Rectal smooth muscle tissue (tissue), 1 donor: Measurements from ENCODE around the gene PCGF1.

ENCODE experiments used
- H3K27ac ChIP-seq: one replicate; pipeline ENCODE4 v1.7.0; 2013; ENCODE audit warnings: low read depth, low read length, inconsistent platforms
- H3K27me3 ChIP-seq: one replicate; pipeline ENCODE4 v1.7.0; 2013; ENCODE audit warnings: low read length; ENCODE audit not compliant: control insufficient read depth, insufficient read depth
- H3K36me3 ChIP-seq: one replicate; pipeline ENCODE4 v1.7.0; 2013; ENCODE audit warnings: low read length; ENCODE audit not compliant: control insufficient read depth, insufficient read depth
- H3K4me1 ChIP-seq: one replicate; pipeline ENCODE4 v1.7.0; 2013; ENCODE audit warnings: low read length; ENCODE audit not compliant: control insufficient read depth, insufficient read depth
- H3K4me3 ChIP-seq: one replicate; pipeline ENCODE4 v1.7.0; 2013; ENCODE audit warnings: low read length
- H3K9ac ChIP-seq: one replicate; pipeline ENCODE4 v1.7.0; 2013; ENCODE audit warnings: low read length

Gene PCGF1

DNA sequence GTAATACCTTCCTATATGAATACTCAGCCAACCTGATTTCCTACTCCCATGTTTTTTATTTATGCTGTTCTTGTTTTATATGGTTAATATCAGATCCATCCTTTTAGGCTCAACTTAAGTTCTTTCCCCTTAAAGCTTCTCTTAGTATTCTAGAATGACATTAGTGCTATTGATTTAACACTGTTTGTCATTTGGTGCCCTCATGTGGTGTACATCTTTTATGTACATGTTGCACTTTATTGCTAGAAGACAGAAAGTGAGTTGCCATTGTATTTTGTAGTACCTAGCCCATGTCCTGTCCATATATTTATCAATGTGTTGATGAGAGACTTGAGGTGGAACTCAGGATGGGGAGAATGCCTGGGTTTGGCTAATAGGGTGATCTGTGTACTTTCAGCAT, 24.7 kb upstream of the PCGF1 start:
- Histone ChIP-seq H3K36me3 (peaks cover 11% of the 10 kb centered on the region), H3K27me3 (no peaks in the 10 kb centered on the region), H3K27ac (no peak overlapping the region), H3K4me1 (peaks cover 16% of the 10 kb centered on the region), H3K4me3 (no peak overlapping the region), H3K9ac (no peak overlapping the region)

DNA sequence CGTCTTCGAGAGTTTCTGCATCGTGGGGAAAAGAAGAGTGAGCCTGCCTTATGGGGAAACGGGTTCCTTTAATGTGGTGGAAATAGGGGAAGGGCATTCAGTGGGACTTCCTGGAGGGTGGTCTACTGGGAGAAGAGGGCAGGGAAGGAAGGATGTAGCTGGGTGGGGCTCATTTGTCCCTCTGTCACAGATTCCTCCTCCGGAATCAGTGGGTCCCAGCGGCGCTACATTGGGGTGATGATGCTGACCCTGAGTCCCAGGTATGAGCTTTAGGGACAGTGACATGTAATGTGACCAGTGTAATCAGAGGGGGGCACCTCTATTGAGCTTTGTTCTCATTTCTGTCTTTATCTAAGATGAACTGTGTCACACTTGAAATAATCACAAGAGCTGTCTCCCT, 24.2 kb upstream of the PCGF1 start:
- no peak overlapping the region for H3K4me3 ChIP-seq
- no peak overlapping the region for H3K9ac ChIP-seq
- H3K36me3 ChIP-seq: peaks cover 16% of the 10 kb centered on the region
- H3K27ac ChIP-seq: no peak overlapping the region
- H3K4me1 ChIP-seq: peaks cover 16% of the 10 kb centered on the region
- no peaks in the 10 kb centered on the region for H3K27me3 ChIP-seq

DNA sequence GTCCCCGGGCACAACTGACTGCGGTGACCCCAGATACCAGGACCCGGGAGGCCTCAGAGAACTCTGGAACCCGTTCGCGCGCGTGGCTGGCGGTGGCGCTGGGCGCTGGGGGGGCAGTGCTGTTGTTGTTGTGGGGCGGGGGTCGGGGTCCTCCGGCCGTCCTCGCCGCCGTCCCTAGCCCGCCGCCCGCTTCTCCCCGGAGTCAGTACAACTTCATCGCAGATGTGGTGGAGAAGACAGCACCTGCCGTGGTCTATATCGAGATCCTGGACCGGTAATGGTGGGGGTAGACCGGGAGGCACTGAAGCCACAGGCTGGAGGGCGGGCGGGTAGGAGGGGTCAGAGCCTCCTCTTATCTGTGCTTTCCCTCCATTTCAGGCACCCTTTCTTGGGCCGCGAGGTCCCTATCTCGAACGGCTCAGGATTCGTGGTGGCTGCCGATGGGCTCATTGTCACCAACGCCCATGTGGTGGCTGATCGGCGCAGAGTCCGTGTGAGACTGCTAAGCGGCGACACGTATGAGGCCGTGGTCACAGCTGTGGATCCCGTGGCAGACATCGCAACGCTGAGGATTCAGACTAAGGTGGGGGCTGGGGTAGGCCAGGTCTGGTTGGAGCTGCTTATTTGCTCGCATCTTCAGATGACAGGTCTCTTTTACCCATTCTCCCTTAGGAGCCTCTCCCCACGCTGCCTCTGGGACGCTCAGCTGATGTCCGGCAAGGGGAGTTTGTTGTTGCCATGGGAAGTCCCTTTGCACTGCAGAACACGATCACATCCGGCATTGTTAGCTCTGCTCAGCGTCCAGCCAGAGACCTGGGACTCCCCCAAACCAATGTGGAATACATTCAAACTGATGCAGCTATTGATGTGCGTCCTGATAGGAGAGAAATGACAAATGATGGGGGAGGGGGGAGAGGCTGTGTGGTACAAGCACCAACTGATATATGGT, 23.0 kb upstream of the PCGF1 start:
- Histone ChIP-seq H3K36me3 (peaks cover 25% of the 10 kb centered on the region), H3K9ac (peak overlapping the region; percentile 51), H3K27me3 (no peaks in the 10 kb centered on the region), H3K27ac (peak overlapping the region; percentile 78), H3K4me1 (peaks cover 16% of the 10 kb centered on the region), H3K4me3 (peak overlapping the region; percentile 98)

DNA sequence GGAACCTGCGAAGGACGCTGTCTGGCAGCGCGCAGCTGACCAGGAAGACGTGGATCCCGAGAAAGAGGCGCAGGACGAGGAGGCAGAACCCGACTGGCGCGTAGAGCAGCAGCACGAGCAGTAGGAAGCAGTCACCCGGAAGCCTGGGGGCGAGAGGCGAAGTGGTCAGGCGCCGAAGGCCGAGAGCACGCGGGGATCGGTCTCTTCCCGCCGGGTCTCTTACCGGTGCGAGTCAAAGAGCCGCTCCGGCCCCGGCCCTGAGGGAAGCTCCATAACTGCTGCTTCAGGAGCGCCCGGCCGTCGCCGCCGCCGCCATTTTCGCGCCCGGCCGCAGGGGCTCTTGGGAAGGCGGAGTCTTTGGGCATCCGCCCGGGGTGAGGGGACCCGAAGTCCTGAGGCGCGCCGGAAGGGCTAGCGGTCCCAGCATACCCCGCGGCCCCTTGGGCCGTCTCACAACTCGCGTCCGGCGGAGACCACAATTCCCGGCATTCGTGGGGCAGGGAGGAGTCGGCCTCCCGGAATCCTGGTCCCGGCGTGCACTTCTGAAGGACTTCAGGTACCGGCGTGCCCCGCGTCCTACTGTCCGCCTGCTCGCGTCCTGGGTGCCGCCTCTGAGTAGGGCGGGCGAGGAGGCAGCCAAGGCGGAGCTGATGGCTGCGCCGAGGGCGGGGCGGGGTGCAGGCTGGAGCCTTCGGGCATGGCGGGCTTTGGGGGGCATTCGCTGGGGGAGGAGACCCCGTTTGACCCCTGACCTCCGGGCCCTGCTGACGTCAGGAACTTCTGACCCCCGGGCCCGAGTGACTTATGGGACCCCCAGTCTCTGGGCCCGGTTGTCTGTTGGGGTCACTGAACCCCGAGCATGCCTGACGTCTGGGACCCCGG, 22.1 kb upstream of the PCGF1 start, which contains the start of the genes AUP1 and HTRA2:
Gene AUP1 (minus strand): TSS at position 350 of the 882 bp plus-strand sequence. CDS start 77 bp downstream, at position 273.
Gene HTRA2 (plus strand): TSS at position 577 of the 882 bp plus-strand sequence. CDS start 74 bp downstream, at position 651.
- H3K27ac ChIP-seq: peak within 1 kb of the TSS; percentile 90
- H3K4me3 ChIP-seq: peak within 1 kb of the TSS; percentile 98
- peaks cover 16% of the 10 kb centered on the region for H3K4me1 ChIP-seq
- H3K36me3 ChIP-seq: peaks cover 25% of the 10 kb centered on the region
- H3K27me3 ChIP-seq: no peaks in the 10 kb centered on the region
- H3K9ac ChIP-seq: peak within 1 kb of the TSS; percentile 96

DNA sequence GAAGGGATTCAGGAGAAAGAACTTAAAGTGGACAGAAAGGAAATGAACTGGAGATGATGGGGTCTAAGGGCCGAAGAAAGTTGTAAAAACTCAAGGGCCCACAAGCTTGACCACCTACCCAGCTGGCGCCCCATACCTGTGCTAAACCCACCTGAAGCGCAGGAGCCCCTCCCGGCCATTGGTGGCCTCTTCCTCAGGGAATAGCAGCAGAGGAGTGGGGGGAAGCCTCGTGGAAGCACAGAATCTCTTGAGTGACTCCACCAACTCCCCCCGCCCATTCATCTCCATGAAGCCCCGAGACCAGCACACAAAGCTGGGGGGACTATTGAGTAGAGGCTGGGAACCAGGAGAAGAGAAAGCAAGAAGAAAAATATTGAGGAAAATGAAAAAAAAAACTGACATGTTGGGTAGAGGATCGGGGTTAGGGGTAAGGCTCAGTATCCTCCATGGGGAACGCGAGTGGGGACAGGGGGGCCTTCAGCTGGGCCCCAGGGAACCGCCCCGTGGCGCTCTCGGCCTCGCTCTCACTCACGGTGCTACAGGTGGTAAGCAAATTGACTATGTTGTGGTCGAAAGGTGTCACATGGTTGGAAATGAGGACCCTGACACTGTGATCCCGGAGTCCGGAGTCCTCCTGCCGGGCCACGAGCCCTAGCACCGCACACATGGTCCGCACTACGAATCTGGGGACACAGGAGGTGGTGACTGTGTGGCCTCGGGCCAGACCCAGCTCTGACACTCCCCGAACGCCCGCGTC, 21.3 kb upstream of the PCGF1 start:
- H3K27ac ChIP-seq: peak overlapping the region; percentile 90
- H3K9ac ChIP-seq: peak overlapping the region; percentile 96
- H3K4me1 ChIP-seq: peaks cover 16% of the 10 kb centered on the region
- peaks cover 25% of the 10 kb centered on the region for H3K36me3 ChIP-seq
- H3K27me3 ChIP-seq: no peaks in the 10 kb centered on the region
- peak overlapping the region; percentile 98 for H3K4me3 ChIP-seq

DNA sequence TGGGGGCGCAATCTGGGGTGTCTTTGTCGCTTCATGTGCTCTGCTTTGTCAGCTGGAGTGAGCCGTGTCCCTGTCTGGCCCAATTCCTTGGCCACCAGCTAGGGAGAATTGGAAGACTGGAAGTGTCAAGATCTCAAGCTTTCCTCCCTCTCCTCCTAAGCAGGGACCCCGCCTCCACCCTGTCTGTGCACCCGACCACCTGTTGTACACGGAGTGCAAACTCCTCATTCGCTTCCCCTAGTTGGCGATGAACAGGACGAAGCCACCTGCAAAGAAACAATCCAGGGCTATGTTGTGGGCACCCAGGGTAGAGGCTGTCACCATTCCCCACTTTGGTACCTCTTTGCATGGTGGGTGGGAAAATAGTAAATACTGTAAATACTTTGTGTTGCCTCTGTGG, 20.2 kb upstream of the PCGF1 start:
- Histone ChIP-seq H3K4me3 (no peak overlapping the region), H3K9ac (no peak overlapping the region), H3K27me3 (no peaks in the 10 kb centered on the region), H3K27ac (no peak overlapping the region), H3K4me1 (peaks cover 16% of the 10 kb centered on the region), H3K36me3 (peaks cover 25% of the 10 kb centered on the region)

DNA sequence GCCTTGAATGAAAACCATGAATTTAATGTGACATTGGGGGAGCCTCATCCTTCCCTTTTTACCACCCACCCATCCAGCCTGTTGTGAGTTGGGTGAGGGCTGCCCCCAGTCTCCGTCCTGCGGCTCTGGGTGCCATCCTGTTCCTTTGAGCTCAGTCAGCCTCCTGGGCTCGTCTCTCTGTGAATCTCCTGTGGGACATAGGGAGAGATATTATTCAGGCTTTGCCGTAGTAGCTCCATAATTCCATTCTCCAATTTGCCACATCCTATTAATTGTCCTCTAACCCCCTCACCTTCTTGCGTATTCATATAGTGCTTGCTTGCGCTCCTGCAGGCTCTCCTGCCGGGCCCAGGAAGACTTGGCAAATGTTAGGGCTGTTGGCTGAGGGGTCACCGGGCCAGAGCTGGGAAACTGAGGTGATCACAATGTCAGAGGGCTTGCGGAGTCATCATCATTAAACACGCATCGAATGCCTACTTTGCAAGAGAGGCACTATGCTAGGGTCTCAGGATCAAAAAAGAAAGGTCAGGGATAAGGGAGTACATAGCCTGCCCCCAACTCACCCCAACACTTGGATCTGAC, 19.2 kb upstream of the PCGF1 start:
- no peak overlapping the region for H3K4me3 ChIP-seq
- no peaks in the 10 kb centered on the region for H3K27me3 ChIP-seq
- H3K36me3 ChIP-seq: peaks cover 22% of the 10 kb centered on the region
- no peak overlapping the region for H3K27ac ChIP-seq
- no peak overlapping the region for H3K9ac ChIP-seq
- H3K4me1 ChIP-seq: peaks cover 16% of the 10 kb centered on the region

DNA sequence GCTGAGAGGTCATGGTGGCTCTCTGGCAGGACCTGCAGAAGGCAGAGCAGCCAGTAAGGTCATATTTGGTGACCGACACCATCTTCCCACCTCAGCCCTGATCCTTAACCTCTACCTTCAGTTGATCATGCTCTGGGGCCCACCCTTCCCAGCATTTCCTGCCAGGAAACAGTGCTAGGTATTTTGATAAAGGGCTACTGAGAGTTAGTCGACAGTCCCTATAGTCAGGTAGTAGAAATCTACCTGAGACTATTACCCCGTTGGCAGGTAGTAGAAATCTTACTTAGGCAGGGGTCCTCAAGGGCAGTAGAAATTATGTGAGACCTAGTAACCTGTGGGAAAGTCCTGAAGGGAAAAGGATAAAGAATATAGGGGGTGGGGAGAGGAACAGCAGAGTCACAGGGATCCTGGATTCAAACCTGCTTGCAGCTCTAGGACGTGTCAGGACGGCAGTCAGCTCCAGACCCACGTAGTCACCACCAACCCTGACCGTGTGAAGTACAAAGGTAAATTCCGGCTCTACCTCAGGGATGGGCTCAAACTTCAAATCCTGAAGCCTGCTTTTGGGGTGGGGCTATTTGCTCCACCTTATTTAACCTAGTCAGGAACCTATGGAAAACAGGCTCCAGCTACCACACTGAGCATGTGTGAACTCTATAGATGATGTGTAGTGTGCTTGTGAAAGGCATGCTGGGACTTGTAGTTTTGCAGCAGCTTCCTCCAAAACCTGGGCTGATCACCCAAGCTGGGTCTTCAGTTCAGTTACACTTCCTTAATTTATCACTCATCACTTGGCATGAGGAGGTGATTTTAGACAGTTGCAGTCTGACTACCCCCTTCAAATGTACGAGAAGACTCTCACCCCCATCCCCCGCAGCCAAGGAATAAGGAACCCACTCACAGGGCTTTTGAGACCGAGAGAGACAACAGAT, 18.5 kb upstream of the PCGF1 start, which contains the start of gene DQX1:
Gene DQX1 (minus strand): TSS at position 515 of the 932 bp plus-strand sequence. CDS start 502 bp downstream, at position 13.
- Histone ChIP-seq H3K4me3 (peak within 1 kb of the TSS; percentile 29), H3K27ac (no peak within 1 kb of the TSS), H3K36me3 (peaks cover 22% of the 10 kb centered on the region), H3K9ac (no peak within 1 kb of the TSS), H3K27me3 (no peaks in the 10 kb centered on the region), H3K4me1 (peaks cover 12% of the 10 kb centered on the region)

DNA sequence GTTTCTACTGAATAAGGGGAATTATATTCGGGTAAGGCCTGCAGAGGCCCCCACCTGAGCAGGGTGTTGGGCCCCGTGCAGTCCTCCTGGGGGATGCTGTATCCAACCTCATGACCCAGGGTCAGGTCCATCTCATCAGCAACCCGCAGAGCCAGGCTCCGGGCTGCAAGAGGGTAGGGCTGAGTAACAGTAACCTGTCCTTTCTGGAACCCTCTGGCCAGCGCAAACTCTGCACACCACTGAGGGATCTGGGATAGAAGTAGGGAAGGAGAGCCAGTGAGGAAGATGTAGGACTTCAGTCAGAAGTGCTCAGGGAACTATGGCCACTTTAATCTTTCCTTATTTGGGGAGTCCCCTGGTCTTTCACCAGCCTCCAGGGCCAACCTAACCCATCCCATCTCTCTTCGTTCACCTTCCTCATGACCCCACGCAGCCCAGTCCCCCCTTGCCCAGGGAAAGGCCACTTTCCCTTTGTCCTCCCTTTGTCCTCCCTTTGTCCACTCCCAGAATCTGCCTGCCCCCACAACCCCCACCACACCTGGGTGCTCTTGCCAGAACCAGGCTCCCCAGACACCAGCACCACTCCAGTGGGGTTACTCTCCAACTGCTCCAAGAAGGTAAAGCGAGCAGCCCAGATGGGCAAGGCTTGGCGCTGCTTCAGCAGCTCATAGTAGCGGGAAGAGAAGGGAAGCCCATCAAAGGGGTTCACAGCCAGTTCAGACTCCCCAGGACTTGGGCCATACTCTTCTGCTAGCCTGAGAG, 17.6 kb upstream of the PCGF1 start:
- H3K4me1 ChIP-seq: peaks cover 8% of the 10 kb centered on the region
- no peak overlapping the region for H3K9ac ChIP-seq
- H3K27ac ChIP-seq: no peak overlapping the region
- peaks cover 22% of the 10 kb centered on the region for H3K36me3 ChIP-seq
- H3K27me3 ChIP-seq: peaks cover under 1% of the 10 kb centered on the region
- H3K4me3 ChIP-seq: peak overlapping the region; percentile 29

DNA sequence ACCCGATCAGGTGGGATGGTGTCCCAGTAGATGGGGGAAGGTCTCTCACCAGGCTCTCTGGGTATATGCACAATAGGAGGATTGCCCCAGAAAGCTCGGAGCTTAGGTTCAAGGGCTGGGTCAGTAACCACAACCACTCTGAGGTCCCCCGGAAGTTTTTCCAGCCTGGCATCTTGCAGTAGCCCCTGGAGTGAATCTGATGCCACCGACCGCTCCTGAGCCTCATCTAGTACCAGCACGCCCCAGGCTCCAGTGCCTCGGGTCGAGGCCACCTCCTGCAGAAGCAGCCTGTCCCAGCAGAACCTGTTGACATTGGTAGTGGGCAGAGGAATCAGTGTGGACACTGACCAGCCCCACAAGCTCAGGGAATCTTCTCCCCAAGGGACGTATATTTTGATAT, 16.5 kb upstream of the PCGF1 start:
- H3K4me3 ChIP-seq: no peak overlapping the region

More for the DNA sequence above, 16.5 kb upstream of the PCGF1 start:
- Histone ChIP-seq H3K27ac (no peak overlapping the region), H3K36me3 (peaks cover 22% of the 10 kb centered on the region), H3K27me3 (peaks cover 11% of the 10 kb centered on the region), H3K9ac (no peak overlapping the region), H3K4me1 (peaks cover 8% of the 10 kb centered on the region)
